GM12892 (cell line): ENCODE results near the gene DHX38.

Source experiments
- DNase-seq: peaks from one replicate; pipeline ENCODE4 v3.0.0; 2011; ENCODE audit not compliant: insufficient read length
- FAIRE-seq: peaks from 2 replicates; lab custom pipeline; 2011; peaks lifted over from hg19 to GRCh38; lab: Jason Lieb, UNC
- POLR2A ChIP-seq: IDR thresholded peaks from 2 replicates; pipeline ENCODE4 v1.6.1; 2011; ENCODE audit warnings: low read depth, low read length, control low read depth
- POLR2AphosphoS5 ChIP-seq: IDR thresholded peaks from 2 replicates; pipeline ENCODE4 v1.6.1; 2011; ENCODE audit warnings: low read depth, low read length, control low read depth
- TAF1 ChIP-seq: IDR thresholded peaks from 2 replicates; pipeline ENCODE4 v1.6.1; 2011; ENCODE audit warnings: low read depth, mild to moderate bottlenecking, control low read depth, low read length, borderline replicate concordance

The DHX38 gene

GRCh38 chr16:72124761-72125634 lies 31.4 kb downstream of the DHX38 start:
- DNase-seq (peak; percentile 54), FAIRE-seq (peak; percentile 89)
- TF ChIP-seq TAF1 (no peak), POLR2AphosphoS5 (no peak), POLR2A (no peak)

DNA sequence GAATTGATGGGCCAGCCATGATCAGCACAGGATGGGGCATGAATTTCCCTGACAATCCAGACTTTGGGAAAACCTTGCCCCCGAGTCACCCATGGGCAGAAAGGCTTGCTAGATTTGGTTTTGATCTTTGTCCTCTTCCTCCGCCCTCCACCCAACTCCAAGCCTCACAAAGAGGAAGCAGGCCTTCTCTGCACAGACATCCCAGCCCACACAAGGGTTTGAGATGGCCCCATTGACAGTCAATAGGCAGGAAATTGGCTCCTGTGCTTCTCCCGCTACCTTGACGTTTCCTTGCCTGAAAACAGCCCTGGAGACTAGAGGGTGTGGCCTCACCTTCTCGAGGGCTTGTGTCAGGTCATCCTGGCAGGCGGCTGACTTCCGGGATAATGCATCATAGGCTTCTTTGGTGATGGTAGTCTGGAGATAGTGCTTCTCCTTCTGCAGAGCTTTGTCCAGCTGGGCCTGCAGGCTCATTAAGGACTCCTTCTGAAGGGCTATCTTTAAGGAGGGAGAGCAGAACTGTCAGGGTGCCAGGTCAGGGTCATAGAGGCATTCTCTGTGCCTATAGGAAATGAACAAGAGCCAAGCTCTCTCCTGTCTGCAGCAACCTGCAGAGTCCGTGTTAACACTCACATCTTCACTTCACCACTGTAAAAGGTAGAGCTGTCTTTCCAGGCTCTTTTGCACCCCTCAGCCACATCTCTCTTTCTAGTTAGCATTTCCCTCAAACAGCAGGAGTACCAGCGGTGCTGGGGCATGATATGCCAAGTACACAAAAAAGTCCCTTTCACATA lies 32.2 kb downstream of the DHX38 start:
- DNase-seq = no peak
- no peak for FAIRE-seq

DNA sequence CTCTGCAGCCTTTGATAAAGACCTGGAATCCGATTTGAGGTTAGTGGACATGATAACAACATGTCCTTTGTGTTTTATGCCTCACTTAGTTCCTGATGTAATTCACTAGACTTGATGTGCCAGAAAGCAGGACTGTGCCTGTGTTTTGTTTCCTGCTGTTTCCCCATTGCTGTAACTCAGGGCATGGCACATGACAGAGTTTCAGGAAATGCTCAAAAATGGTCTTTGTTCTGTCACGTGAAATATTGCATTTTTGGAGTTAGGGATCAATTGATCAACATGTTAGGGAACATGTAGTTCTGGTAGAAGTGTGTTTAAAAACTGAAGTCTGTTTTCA lies 32.8 kb downstream of the DHX38 start:
- no peak for DNase-seq
- TF ChIP-seq POLR2A (no peak), POLR2AphosphoS5 (no peak), TAF1 (no peak)
- FAIRE-seq = no peak

More for the DNA sequence above, 32.2 kb downstream of the DHX38 start:
- TF ChIP-seq POLR2A (no peak), POLR2AphosphoS5 (no peak), TAF1 (no peak)

GRCh38 chr16:72128701-72129100 lies 35.1 kb downstream of the DHX38 start:
- no peak for TF ChIP-seq POLR2AphosphoS5
- no peak for TF ChIP-seq TAF1
- no peak for TF ChIP-seq POLR2A
- FAIRE-seq (no peak), DNase-seq (no peak)

GRCh38 chr16:72129976-72130656 lies 36.5 kb downstream of the DHX38 start:
- FAIRE-seq (no peak), DNase-seq (no peak)
- TF ChIP-seq POLR2A = no peak

- TF ChIP-seq TAF1 = no peak
- no peak for TF ChIP-seq POLR2AphosphoS5
- TF ChIP-seq POLR2A = no peak
- DNase-seq = no peak
- FAIRE-seq = no peak
Observed at GRCh38 chr16:72131036-72131435, 37.4 kb downstream of the DHX38 start.

DNA sequence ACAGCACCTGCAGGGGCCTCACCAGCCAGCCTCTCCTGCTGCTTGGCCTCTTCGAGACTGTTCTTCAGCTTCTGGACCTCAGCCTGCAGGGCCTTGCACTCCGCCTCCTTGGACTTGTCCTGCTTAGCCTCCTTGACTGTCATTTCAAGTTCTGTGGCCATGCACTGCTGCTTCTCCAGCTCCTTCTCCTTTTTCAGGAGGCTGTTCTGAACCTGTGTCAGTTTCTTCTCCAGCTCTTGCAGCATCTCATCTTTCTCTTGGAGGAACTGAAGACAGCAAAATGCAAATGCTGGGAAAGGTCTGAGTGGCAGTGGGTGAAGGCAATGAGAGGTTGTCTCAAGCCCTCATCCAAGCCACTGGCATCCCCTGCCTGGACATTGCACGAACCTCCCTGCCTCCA lies 39.1 kb downstream of the DHX38 start:
- no peak for TF ChIP-seq POLR2AphosphoS5
- no peak for TF ChIP-seq POLR2A
- no peak for TF ChIP-seq TAF1
- no peak for DNase-seq
- no peak for FAIRE-seq

DNA sequence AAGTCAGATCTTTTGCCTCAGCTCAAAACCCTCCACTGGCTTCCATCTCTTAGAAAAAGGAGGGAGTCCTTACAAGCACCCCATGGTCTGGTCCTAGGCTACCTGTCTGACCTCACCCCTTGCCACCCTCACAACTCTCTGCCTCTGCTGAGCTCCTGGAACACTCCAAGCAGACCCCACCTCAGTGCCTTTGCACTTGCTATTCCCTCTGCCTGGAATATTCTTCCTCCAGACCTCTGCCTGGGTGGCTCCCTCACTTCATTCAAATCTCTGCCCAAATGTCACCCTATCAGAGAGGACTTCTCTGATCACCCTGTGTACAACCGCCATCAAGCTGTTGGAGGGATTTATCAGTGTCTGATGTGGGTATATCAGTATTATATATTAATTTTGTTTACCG lies 40.9 kb downstream of the DHX38 start:
- no peak for FAIRE-seq
- DNase-seq = no peak
- no peak for TF ChIP-seq POLR2AphosphoS5
- TF ChIP-seq POLR2A = no peak

DNA sequence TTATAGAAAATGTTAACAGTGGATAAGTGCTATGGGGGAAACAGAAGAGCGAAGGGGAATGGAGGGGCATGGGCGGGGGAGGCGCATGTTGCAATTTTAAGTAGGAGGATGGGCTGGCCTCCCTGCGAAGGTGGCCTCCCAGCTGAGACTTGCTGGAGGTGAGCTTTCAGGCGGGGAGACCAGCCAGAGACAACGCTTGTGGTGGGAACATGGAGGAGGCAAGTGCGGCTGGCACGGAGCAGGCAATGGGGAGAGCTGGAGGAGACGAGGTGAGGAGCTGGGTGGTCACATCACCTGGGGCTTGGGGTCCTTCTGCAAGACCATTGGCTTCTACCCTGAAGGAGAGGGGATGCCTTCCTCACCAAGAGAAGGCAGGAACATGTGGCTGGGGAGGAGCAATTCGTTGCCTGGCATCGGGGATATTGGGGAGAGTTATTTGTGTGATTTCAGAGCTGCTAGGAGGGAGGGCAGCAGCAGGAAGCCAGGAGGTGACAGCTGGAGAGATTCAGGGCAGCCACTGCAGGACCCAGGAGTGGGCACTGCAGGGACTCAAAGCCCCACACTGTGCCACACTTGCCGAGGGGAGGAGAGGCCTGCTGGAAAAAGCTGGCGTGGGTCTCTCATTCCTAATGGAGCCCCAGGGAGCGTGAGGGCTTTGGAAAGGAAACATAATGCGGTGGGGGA lies 43.9 kb downstream of the DHX38 start:
- no peak for FAIRE-seq

GRCh38 chr16:72138064-72138572 lies 44.5 kb downstream of the DHX38 start:
- FAIRE-seq (peak; percentile 5), DNase-seq (no peak)
- TF ChIP-seq POLR2AphosphoS5 = no peak
- TF ChIP-seq TAF1 = no peak
- TF ChIP-seq POLR2A = no peak

More for the DNA sequence above, 43.9 kb downstream of the DHX38 start:
- TF ChIP-seq POLR2AphosphoS5 (no peak), POLR2A (no peak), TAF1 (no peak)
- DNase-seq = no peak

DNA sequence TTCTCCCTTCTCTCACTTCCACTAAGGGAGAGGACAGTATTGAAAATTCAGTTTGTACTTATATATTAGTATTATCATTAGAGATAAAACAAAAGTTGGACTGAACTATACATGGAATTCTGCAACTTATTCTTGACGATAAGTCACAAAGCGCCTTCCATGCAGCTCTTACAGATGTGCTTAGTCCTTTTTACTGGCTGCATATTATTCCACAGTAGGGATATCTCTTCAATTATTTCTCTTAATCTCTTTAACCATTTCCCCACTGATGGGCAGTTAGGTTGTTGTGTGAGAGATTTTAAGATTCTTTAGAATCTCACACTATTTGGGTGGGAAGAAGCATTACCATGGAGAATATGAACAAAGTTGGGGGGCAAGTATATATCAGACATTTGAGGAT lies 46.3 kb downstream of the DHX38 start:
- TF ChIP-seq TAF1 (no peak), POLR2A (no peak), POLR2AphosphoS5 (no peak)
- FAIRE-seq (no peak), DNase-seq (no peak)
